ENCODE measurements around the gene MS4A2.
"Not testable (repeated sequence)": the region's sequence is repeated elsewhere in the genome, so short reads cannot be mapped to it uniquely, and the experiment has no call there.

MS4A2 gene

GRCh38 chr11:60088364-60088763 lies at the start of gene MS4A2:
TSS of gene MS4A2 (plus strand) at chr11:60088664. CDS start at chr11:60088766, 102 bp downstream.
- DNase-seq, result no peak
- TF ChIP-seq CTCF (IDR thresholded peaks at IDR 0.05; ENCODE audit: low read depth, low read length), result no peak
- H3K27me3 ChIP-seq (ENCODE audit: insufficient read depth, low read depth, severe bottlenecking), result no peaks in the 10 kb centered on the region

GRCh38 chr11:60040109-60040508 lies 48.4 kb upstream of the MS4A2 start, which contains the start of gene OOSP2:
TSS of gene OOSP2 (plus strand) at chr11:60040409. CDS start at chr11:60040460, 51 bp downstream.
- DNase-seq, result no peak
- no peak for TF ChIP-seq CTCF (IDR thresholded peaks at IDR 0.05; ENCODE audit: low read depth, low read length)
- no peak within 1 kb of the TSS for H3K27ac ChIP-seq
- H3K27me3 ChIP-seq (ENCODE audit: insufficient read depth, low read depth, severe bottlenecking), result no peaks in the 10 kb centered on the region
- H3K36me3 ChIP-seq, result no peaks in the 10 kb centered on the region
- H3K9me3 ChIP-seq (ENCODE audit: severe bottlenecking), result no peaks in the 10 kb centered on the region
- H3K4me3 ChIP-seq (ENCODE audit: low read depth, low read length), result no peak within 1 kb of the TSS

More at GRCh38 chr11:60088364-60088763, at the start of gene MS4A2:
- no peaks in the 10 kb centered on the region for H3K36me3 ChIP-seq
- H3K4me3 ChIP-seq (ENCODE audit: low read depth, low read length), result no peak within 1 kb of the TSS
- no peak within 1 kb of the TSS for H3K27ac ChIP-seq
- no peaks in the 10 kb centered on the region for H3K9me3 ChIP-seq (ENCODE audit: severe bottlenecking)

- H3K36me3 ChIP-seq; H3K27ac ChIP-seq; DNase-seq; H3K9me3 ChIP-seq (ENCODE audit: severe bottlenecking); H3K27me3 ChIP-seq (ENCODE audit: insufficient read depth, low read depth, severe bottlenecking); H3K4me3 ChIP-seq (ENCODE audit: low read depth, low read length): not testable (repeated sequence)
These were observed 38.0 kb upstream of the MS4A2 start for GRCh38 chr11:60050422-60050821.

GRCh38 chr11:60050839-60051238 lies 37.6 kb upstream of the MS4A2 start:
- H3K27me3 ChIP-seq (ENCODE audit: insufficient read depth, low read depth, severe bottlenecking); H3K9me3 ChIP-seq (ENCODE audit: severe bottlenecking); H3K27ac ChIP-seq; H3K4me3 ChIP-seq (ENCODE audit: low read depth, low read length); DNase-seq; H3K36me3 ChIP-seq: not testable (repeated sequence)

GRCh38 chr11:60056349-60056969 lies 32.0 kb upstream of the MS4A2 start, which contains the start of gene MS4A3:
TSS of gene MS4A3 (plus strand) at chr11:60056665. CDS start at chr11:60061161, 4,496 bp downstream.
- Histone ChIP-seq H3K27ac (no peak within 1 kb of the TSS), H3K4me3 (ENCODE audit: low read depth, low read length) (no peak within 1 kb of the TSS), H3K9me3 (ENCODE audit: severe bottlenecking) (no peaks in the 10 kb centered on the region), H3K27me3 (ENCODE audit: insufficient read depth, low read depth, severe bottlenecking) (no peaks in the 10 kb centered on the region), H3K36me3 (no peaks in the 10 kb centered on the region)
- no peak for TF ChIP-seq CTCF (IDR thresholded peaks at IDR 0.05; ENCODE audit: low read depth, low read length)
- DNase-seq, result no peak

- no peak for TF ChIP-seq CTCF (IDR thresholded peaks at IDR 0.05; ENCODE audit: low read depth, low read length)
- Histone ChIP-seq H3K27me3 (ENCODE audit: insufficient read depth, low read depth, severe bottlenecking) (no peaks in the 10 kb centered on the region), H3K27ac (no peak overlapping the region), H3K4me3 (ENCODE audit: low read depth, low read length) (no peak overlapping the region), H3K36me3 (no peaks in the 10 kb centered on the region), H3K9me3 (ENCODE audit: severe bottlenecking) (no peaks in the 10 kb centered on the region)
- no peak for DNase-seq
These were observed 29.4 kb upstream of the MS4A2 start for GRCh38 chr11:60059052-60059451.
